ENCODE data around the gene PDCD6IP.

PDCD6IP gene

DNA sequence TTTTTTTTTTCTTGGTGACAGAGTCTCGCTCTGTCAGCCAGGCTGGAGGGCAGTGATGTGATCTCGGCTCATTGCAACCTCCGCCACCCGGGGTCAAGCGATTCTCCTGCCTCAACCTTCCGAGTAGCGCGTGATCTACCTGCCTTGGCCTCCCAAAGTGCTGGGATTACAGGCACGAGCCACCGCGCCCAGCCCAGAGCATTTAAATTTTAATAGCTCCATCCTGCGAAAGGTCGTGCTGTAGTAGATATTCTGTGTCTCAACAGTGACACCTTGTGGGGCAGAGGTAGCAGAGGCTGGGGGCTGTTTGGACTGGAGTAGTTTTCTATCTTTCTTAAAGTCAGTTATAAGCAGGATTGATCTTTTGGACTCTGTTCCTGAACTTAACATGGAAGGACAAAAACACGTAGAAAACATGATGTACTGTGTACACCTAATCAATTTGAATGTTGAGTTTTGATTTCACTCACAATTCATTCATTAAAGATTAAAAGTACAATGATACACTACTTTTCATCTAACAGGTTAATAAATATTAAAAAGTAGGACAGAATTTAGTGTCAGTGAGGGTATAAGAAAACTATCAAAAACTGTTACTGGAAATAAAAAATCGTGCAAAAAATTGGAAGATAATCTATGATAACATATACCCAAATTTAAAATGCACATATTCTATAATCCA lies 11.0 kb upstream of the PDCD6IP start:
- Histone ChIP-seq H4K20me1 (ENCODE audit: insufficient read depth, low read length) (no peaks in the 10 kb centered on the region), H3K27ac (ENCODE audit: low read length) (no peak overlapping the region), H3K36me3 (replicated peaks; ENCODE audit: insufficient read depth, low read length) (no peaks in the 10 kb centered on the region), H3K9me3 (replicated peaks; ENCODE audit: insufficient read depth, low read length) (no peaks in the 10 kb centered on the region), H3F3A (ENCODE audit: insufficient read depth, low read length) (no peaks in the 10 kb centered on the region), H3K4me3 (ENCODE audit: low read length) (no peak overlapping the region), H3K79me2 (ENCODE audit: low read length) (no peaks in the 10 kb centered on the region), H3K4me2 (ENCODE audit: low read depth, low read length) (peak overlapping the region; percentile 84; the same call in 1 of the 2 replicates), H3K9ac (ENCODE audit: low read length) (no peak overlapping the region), H3K9me2 (replicated peaks; ENCODE audit: insufficient read depth, low read length) (no peaks in the 10 kb centered on the region), H3K4me1 (ENCODE audit: low read length) (no peaks in the 10 kb centered on the region; the same call in 1 of the 2 replicates), H2AFZ (ENCODE audit: low read length) (peak overlapping the region; percentile 52), H3K27me3 (replicated peaks; ENCODE audit: insufficient read depth, low read length) (no peaks in the 10 kb centered on the region)
- DNase-seq, result peak; percentile 70
- TF ChIP-seq, protein P1, sequence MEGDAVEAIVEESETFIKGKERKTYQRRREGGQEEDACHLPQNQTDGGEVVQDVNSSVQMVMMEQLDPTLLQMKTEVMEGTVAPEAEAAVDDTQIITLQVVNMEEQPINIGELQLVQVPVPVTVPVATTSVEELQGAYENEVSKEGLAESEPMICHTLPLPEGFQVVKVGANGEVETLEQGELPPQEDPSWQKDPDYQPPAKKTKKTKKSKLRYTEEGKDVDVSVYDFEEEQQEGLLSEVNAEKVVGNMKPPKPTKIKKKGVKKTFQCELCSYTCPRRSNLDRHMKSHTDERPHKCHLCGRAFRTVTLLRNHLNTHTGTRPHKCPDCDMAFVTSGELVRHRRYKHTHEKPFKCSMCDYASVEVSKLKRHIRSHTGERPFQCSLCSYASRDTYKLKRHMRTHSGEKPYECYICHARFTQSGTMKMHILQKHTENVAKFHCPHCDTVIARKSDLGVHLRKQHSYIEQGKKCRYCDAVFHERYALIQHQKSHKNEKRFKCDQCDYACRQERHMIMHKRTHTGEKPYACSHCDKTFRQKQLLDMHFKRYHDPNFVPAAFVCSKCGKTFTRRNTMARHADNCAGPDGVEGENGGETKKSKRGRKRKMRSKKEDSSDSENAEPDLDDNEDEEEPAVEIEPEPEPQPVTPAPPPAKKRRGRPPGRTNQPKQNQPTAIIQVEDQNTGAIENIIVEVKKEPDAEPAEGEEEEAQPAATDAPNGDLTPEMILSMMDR (IDR thresholded peaks at IDR 0.05; ENCODE audit: low read length), result peak; percentile 81
- TF ChIP-seq EZH2phosphoT487 (IDR thresholded peaks at IDR 0.05; ENCODE audit: low read length), result no peak

DNA sequence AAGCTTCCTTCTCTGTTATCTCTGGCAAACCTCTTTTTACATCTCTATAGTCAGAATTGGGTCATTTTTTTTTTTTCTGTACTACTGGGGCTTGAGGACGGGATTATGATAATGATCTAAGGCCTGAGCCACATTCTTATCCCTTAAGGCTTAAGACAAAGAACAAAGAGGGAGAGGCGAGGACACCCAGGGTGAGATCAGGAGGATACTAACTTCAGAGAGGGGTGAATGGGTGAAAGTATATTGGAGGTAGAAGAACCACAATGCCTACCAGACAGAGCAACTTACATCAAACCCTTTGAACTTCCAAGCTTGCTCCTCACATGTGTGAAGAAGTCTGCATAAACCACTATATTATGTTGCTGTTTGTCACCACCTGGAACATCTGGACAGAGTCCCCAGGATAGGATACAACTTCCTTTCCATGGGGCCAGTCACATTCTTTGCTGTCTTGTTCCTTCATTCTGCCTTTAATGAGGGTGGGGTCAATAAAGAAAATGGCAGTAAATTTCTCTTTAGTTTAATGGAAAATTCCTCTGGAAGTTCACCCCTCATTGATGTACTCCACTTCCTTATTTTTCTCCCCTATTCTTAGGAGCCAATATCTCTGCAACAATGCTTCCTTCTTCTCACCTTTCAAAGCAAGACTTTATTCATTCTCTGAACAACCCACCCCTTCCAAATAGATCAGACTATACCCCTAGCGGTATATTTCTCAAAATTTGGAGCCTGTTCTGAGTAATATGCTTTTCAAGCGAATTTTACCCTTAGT lies 9.1 kb upstream of the PDCD6IP start:
- no peaks in the 10 kb centered on the region for H3F3A ChIP-seq (ENCODE audit: insufficient read depth, low read length)
- TF ChIP-seq EZH2 (optimal IDR thresholded peaks at IDR 0.05; ENCODE audit: low read depth, low read length), result no peak
- TF ChIP-seq, protein P1 (IDR thresholded peaks at IDR 0.05; ENCODE audit: low read length), result no peak
- no peak for TF ChIP-seq EZH2phosphoT487 (IDR thresholded peaks at IDR 0.05; ENCODE audit: low read length)
- no peaks in the 10 kb centered on the region for H3K36me3 ChIP-seq (replicated peaks; ENCODE audit: insufficient read depth, low read length)
- no peak overlapping the region for H3K9ac ChIP-seq (ENCODE audit: low read length)
- no peaks in the 10 kb centered on the region for H3K79me2 ChIP-seq (ENCODE audit: low read length)
- no peak overlapping the region for H2AFZ ChIP-seq (ENCODE audit: low read length)
- no peaks in the 10 kb centered on the region; the same call in 1 of the 2 replicates for H3K4me1 ChIP-seq (ENCODE audit: low read length)
- no peak overlapping the region for H3K4me2 ChIP-seq (ENCODE audit: low read depth, low read length)
- no peaks in the 10 kb centered on the region for H4K20me1 ChIP-seq (ENCODE audit: insufficient read depth, low read length)
- H3K27ac ChIP-seq (ENCODE audit: low read length), result no peak overlapping the region
- no peak for DNase-seq
- H3K4me3 ChIP-seq (ENCODE audit: low read length), result no peak overlapping the region
- H3K9me2 ChIP-seq (replicated peaks; ENCODE audit: insufficient read depth, low read length), result no peaks in the 10 kb centered on the region
- H3K27me3 ChIP-seq (replicated peaks; ENCODE audit: insufficient read depth, low read length), result no peaks in the 10 kb centered on the region
- H3K9me3 ChIP-seq (replicated peaks; ENCODE audit: insufficient read depth, low read length), result no peaks in the 10 kb centered on the region

GRCh38 chr3:33790091-33790490 lies 8.3 kb upstream of the PDCD6IP start:
- Histone ChIP-seq H3K9ac (ENCODE audit: low read length) (no peak overlapping the region), H3K9me3 (replicated peaks; ENCODE audit: insufficient read depth, low read length) (no peaks in the 10 kb centered on the region), H3K27ac (ENCODE audit: low read length) (no peak overlapping the region), H3K4me3 (ENCODE audit: low read length) (no peak overlapping the region), H3K27me3 (replicated peaks; ENCODE audit: insufficient read depth, low read length) (no peaks in the 10 kb centered on the region), H3K4me1 (ENCODE audit: low read length) (no peaks in the 10 kb centered on the region; the same call in 1 of the 2 replicates), H2AFZ (ENCODE audit: low read length) (no peak overlapping the region), H3F3A (ENCODE audit: insufficient read depth, low read length) (no peaks in the 10 kb centered on the region), H3K9me2 (replicated peaks; ENCODE audit: insufficient read depth, low read length) (no peaks in the 10 kb centered on the region), H3K4me2 (ENCODE audit: low read depth, low read length) (no peak overlapping the region), H4K20me1 (ENCODE audit: insufficient read depth, low read length) (no peaks in the 10 kb centered on the region), H3K79me2 (ENCODE audit: low read length) (no peaks in the 10 kb centered on the region), H3K36me3 (replicated peaks; ENCODE audit: insufficient read depth, low read length) (no peaks in the 10 kb centered on the region)
- no peak for DNase-seq
- no peak for TF ChIP-seq EZH2 (optimal IDR thresholded peaks at IDR 0.05; ENCODE audit: low read depth, low read length)
- TF ChIP-seq EZH2phosphoT487 (IDR thresholded peaks at IDR 0.05; ENCODE audit: low read length), result no peak
- TF ChIP-seq, protein P1 (IDR thresholded peaks at IDR 0.05; ENCODE audit: low read length), result no peak

All from MM.1S (cell line).